GM18499 (cell line): ENCODE results near the gene ITGA7.

Experiments
- ATAC-seq: cut with Tn5 transposase; IDR thresholded peaks from one replicate; pipeline ENCODE4 v1.9.1; 2021; ENCODE audit warnings: moderate number of reproducible peaks; ENCODE audit not compliant: insufficient read depth, unreplicated experiment

Gene ITGA7, protein sequence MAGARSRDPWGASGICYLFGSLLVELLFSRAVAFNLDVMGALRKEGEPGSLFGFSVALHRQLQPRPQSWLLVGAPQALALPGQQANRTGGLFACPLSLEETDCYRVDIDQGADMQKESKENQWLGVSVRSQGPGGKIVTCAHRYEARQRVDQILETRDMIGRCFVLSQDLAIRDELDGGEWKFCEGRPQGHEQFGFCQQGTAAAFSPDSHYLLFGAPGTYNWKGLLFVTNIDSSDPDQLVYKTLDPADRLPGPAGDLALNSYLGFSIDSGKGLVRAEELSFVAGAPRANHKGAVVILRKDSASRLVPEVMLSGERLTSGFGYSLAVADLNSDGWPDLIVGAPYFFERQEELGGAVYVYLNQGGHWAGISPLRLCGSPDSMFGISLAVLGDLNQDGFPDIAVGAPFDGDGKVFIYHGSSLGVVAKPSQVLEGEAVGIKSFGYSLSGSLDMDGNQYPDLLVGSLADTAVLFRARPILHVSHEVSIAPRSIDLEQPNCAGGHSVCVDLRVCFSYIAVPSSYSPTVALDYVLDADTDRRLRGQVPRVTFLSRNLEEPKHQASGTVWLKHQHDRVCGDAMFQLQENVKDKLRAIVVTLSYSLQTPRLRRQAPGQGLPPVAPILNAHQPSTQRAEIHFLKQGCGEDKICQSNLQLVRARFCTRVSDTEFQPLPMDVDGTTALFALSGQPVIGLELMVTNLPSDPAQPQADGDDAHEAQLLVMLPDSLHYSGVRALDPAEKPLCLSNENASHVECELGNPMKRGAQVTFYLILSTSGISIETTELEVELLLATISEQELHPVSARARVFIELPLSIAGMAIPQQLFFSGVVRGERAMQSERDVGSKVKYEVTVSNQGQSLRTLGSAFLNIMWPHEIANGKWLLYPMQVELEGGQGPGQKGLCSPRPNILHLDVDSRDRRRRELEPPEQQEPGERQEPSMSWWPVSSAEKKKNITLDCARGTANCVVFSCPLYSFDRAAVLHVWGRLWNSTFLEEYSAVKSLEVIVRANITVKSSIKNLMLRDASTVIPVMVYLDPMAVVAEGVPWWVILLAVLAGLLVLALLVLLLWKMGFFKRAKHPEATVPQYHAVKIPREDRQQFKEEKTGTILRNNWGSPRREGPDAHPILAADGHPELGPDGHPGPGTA

DNA sequence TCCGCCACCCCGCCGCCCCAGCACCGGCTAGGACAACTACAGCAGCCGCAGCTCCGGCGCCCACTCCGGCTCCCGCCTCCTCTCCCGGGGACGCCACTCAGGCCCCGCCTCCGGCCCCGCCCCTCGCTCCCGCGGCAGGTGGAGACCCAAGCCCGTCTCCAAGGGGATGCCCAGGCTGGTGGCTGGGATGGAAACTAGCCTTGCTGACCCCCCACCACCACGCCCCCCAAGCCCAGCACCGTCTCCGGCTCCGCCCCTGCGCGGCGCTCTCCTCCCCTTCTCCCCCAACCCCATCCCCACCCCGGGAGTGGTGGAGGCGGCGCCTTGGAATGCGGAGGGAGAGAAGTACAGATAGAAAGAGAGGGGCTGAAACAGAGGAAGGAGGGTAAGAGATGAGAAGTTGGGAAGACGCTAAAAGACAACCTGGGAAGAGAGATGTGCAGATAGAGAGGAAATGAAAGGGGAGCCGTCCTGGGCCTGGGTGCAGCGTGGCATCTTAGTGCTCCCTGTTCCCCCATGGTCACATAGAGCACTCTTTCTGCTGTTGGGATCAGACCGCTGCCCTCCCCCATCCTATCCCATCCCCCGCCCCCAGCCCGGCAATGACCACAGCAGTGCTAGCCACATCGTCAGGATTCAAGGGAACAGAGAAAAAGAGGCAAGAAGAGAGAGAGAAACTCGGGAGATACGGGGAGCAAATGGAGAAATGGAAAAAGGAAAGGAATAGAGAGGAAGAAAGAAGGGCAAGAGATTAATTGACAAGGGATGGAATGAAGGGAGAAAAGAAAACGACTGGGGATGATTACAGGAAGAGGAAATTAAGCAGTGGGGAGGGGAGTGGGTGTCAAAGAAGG, at the start of gene ITGA7:
TSS of gene ITGA7 (minus strand) at position 64 of the 854 bp plus-strand sequence. CDS start 222 bp downstream, outside the sequence.
- no peak for ATAC-seq

DNA sequence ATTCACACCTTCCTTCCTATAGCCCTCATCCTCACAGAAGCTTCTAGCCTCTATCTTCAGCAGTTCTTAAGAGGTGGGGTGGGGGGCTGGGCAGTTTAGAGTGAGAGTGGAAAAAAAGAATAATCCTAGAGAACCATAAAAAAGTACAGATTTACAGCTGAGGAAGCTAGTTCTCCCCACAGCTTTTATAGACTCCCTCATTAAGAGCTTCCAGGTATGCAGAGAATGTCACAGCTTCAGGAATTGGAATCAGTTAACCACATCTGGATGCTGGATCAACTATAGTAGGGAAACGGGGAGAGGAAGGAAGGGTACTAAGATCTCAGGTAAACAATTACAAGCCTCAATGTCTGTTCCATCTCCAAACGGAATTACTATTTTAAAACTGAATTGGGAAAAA, 47.5 kb upstream of the ITGA7 start:
- ATAC-seq: no peak

DNA sequence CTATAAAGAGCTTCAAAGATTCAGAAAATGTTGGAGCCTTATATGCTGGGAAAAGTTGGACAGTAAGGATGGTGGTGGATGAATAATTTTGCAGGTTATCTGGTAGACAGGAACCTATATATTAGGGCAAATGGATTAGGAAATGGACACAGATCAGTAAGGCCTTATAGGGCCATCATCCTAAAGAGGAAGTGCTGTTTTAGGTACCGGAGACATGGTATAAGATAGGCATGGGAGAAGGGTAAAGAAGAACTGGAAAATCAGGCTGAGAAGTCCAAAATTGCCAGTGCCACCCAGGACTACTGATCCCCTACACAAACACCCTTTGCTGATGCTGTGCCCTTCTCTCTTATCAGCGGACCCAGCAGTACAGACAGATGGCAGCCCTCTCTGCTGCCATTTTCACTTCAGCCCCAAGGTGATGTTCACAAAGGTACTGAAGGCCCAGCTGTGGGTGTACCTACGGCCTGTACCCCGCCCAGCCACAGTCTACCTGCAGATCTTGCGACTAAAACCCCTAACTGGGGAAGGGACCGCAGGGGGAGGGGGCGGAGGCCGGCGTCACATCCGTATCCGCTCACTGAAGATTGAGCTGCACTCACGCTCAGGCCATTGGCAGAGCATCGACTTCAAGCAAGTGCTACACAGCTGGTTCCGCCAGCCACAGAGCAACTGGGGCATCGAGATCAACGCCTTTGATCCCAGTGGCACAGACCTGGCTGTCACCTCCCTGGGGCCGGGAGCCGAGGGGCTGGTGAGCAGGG, 40.7 kb upstream of the ITGA7 start:
- ATAC-seq: no peak

DNA sequence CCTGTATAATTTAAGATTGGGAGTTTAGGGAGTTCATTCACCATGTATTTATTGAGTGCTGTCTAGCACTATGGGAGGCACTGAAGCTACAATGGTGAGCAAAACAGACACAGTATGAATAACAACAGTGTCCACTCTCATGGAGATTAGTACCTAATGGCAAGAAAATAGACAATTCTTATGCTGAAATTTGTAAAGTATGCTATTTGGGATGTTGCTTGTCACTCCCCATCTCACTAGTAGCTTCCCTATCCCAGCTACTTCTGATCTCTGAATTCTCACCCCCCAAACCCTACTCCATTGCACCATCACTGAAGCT, 39.2 kb upstream of the ITGA7 start:
- ATAC-seq: no peak

DNA sequence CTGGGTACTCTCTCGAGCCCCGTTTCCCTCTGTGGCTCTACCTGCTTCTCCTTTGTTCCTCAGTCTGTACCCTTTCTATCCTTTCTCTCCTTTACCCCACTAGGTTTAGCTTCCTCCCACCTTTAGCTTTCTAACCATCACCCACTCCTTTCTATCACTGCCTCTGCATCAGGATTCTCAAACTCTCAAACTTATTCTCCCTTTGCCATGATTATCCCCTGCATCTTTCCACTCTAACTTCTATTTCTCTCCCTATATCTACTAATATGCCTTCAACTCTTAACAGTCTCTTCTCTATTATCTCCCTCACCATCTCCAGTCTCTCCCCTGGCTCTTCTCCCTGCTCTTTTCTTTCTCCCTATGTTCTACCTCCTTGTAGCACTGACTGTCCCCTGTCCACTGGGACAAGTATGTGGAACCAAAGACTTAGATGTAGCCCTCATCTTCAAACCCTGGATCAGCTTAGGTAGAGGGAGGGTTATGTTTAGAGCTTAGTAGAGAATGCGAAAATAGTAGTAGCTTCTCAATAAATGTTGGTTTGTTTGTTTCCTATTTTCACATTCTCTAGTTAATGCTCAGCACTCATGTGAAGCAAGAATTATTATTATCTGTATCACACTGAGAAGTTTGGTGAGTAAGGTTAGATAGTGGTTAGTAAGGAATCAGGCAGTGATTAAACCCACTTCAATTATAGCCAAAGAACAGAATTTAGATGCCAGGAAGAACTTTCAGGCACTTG, 38.6 kb upstream of the ITGA7 start:
- no peak for ATAC-seq

DNA sequence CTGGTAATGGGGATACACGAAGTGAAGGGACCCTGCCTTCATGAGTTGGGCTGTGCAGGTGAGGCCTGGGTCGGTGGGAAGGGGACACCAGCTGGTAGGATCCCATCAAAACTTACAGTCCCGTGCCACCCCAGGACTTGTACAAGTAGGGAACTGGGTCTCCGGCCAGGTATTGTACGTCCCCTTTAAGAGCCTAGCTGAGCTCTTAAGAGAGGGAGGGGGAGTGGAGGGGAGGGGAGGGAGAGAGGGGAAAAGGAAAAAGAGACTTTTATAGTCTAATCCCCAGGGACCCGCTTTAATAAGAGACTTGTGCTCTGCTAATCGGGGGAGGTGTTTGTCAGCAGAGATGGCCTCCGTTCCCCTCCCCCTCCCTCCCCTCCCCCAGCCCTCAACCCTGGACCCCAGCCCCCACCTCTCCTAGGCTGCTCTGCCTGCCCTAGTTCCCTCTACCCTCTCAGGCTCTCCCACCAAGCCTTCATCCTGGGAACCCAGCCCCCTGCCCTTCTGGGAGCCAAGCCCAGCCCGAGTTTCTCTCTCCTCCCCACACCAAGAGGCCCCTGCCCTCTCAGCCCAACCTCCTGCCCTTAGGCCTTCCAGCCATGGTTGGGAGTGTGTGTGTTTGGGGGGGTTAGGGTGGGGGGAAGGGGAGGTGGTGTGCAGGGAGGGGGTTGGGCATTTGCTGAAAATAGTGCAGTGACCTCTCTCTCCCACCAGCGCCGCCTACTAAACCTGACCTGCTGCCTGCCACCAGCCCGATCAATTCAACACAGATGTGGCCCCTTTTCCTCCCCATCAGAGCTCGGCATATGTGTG, 37.9 kb upstream of the ITGA7 start:
- ATAC-seq: no peak

DNA sequence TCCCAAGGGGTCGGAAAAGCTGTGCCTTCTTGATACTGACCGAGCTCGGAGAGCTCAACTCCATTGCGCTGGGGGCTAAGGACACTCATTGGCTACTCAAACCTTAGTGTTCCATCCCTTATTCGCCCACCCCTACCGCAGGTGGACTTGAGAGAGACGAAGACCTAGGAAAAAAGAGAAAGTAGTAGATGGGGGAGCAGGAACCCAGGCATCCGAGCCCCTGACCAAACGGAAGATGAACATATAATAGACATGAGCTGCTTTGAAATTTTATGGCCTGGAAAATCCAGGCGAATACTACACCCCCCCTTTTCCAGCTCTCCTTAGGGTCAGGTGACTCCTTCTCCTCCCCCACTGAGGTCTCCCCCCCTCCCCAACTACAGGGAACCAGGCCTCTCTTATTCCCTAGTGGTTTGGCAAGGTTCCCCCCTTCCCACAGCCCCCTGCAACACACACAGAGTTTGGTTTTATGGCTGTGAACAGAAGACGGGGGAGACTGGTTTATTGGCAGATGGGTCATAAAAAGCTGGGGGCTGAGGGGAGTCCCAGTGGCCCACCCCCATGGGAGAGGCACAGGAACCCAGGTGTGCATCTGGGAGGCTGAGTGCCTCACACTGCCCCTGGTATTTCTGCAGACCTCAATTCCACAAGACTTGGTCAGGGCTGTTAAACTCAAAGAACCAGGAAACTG, 36.8 kb upstream of the ITGA7 start:
- no peak for ATAC-seq

DNA sequence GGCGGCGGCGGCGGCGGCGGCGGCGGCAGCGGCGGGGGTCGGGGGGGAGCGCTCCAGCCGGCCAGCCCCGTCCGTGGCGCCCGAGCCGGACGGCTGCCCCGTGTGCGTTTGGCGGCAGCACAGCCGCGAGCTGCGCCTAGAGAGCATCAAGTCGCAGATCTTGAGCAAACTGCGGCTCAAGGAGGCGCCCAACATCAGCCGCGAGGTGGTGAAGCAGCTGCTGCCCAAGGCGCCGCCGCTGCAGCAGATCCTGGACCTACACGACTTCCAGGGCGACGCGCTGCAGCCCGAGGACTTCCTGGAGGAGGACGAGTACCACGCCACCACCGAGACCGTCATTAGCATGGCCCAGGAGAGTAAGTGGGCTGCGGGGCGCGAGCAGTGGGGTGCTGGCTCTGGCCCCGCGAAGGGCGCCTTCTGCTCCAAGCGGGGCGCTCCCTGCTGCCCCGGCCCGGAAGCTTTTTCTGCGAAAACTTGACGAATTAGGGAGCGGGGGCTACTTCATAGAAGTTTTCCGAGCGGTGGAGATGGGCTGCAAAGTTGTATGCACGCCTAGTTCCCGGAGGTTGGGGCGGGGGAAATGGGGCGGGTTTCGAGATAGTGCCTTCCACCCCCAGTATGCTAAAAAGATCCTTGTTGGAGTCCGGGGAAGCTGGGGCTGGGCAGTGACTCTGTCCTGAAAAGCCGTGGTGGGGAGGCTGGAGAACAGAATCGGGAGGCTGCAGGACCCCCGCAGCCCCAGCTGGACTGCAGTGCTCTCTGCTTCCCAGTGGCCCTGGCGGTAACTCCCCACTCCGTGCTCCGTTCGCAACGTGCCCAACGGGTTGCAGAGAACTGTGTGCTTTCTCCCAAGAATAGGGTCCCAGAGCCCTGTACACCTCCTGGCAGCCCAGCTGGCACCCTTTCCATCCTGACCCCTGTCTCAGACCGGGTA, 36.0 kb upstream of the ITGA7 start:
- peak; percentile 39 for ATAC-seq

DNA sequence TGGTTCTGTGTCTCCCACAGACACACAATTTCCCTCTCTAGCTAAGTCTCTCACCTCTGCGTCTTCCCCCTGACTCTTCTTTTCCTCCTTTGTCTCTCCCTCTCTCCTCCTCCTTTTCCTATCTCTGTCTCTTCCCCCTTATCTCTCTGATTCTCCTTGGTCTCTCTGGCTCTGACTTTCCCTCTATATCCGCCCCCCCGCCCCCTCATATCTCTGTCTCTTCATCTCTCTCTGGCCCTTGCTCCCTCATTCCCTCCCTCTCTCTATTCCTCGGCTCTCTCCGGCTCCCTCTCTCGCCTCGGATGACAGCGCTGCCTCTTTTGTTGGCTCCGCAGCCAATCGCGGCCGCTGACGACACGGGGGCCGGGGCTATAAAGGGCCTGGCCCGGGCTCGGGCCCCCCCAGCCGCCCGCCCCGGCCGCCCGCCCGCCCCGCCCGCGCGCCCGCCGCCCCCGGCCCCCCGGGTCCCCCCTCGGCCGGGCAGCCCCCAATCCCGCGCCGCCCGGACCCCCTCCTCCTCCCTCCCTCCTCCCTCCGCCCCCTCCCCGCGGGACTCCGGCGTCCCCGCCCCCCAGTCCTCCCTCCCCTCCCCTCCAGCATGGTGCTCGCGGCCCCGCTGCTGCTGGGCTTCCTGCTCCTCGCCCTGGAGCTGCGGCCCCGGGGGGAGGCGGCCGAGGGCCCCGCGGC, 35.2 kb upstream of the ITGA7 start, which contains the start of gene GDF11:
TSS of gene GDF11 (plus strand) at position 404 of the 687 bp plus-strand sequence. CDS start at position 599, 195 bp downstream.
- ATAC-seq: no peak

DNA sequence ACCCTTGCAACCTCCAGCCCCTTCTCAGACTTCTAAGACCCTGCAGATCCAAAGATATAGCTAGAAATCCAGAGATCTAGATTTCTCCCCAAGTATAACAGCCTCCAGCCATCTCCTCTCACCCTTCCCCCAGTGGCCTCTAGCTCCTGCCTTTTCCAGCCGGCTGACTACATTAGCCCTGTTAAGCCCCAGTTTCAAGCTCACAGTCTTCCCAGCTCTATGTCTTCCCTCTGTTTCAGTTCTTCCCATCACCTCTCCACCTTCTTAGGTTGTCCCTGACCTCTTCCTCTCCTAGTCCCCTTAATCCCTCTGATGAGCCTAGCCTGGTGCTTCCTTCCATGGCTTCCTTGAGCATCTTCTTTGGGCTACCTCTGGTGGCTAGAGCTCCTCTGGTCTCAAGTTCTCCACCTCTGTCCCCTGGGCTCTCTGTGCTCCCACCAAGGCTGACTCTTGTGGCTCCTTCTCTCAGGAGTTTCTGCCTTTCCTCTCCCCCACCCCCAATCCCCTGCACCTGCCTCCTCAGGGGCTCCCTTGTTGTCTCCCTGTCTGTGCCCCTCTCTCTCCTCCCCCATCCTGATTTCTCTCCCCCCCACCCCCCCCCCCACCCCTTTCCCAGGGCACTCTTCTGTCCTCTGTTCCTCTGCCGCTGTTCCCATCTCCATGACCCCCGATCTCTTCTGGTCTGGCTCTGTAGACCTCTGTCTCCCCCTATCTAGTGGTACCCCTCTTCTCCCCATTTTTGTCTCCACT, 34.4 kb upstream of the ITGA7 start:
- no peak for ATAC-seq

DNA sequence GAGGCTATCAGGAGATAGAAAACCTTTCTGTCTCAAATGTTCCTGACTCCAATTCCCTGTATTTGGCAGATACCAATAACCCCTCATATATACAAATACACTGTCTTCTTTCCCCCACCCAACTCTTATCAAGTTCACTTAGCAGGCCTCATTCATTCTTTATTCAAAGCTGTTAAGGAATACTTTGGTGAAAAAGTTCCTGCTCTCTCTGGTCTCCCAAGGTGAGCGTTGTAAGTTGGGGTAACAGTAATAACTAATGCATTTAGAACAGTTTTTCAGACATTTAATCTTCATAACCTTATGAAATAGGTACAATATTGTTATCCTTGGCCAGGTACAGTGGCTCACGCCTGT, 31.3 kb upstream of the ITGA7 start:
- ATAC-seq: no peak

DNA sequence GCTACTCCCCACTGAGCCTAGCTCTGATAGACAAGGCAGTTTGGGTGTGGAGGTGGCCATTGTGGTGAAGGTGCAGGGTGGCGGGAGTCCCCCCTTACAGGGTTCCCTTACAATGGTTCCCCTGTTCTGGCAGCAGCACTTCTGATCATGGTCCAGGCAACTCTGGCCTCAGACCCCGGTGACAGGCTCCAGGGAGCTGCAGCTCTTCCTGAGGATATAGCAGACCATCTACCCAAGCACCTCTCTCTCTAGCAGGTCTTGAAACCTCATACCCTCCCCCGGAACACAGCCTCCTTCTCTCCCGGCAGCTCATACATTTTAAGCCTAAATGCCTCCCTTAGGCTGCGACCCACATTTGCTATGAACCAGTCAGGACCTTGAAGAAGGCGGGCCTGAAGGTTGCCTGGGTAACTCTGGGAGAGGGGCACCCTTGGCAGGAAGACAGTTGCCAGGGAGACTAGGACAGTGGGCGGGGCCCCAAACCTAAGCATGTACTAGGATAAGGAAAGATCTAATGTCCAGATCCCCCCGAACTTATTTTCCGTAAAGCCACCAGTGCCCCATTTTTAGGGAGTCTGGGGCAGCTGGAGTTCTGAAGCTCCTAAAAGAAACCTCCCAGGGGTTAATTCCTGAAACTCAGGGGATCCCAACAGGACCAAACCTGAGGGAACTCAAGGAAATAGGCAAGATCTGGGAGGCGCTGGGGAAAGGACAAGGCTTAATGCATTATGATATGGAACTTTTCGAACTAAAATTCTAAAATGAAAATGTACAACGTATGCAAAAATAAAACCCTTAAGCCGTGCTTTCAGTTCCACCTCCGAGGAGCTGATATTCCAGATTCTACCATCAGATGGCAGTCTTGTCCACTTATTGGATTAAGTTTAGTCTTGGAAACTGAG, 30.7 kb upstream of the ITGA7 start:
- peak; percentile 59 for ATAC-seq

DNA sequence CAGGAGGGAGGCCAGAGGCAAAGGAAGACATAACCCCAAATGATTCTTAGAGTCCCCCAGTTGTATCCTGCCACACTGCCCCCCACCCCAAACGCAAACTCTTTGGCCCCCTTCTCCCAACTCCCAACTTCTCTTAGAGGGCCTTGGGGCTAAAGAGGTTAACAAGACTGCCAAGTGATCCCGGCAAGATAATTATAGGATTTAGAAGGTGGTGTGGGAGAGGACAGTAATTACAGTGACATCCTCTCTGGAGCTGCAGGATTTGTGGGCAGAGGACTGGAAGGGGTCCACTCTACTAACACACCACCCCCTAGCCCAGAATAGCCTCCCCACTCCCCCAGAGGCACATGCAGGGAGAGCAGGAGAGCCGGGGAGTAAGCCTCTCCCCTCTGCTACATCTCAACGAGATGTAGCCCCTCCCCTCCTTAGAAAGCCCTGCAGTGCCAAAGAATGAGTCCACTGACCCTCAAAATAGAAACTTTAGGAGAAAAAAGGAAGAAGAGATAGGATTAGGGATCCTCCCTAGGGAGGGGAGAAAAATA, 29.9 kb upstream of the ITGA7 start:
- no peak for ATAC-seq
